Measurements from ENCODE around the gene PEDS1.
"Not testable (repeated sequence)": the region's sequence is repeated elsewhere in the genome, so short reads cannot be mapped to it uniquely, and the experiment has no call there.

Gene PEDS1

GRCh38 chr20:50111120-50111828 lies 42.2 kb downstream of the PEDS1 start:
- no peak for DNase-seq

GRCh38 chr20:50110141-50111047 lies 43.1 kb downstream of the PEDS1 start:
- no peak for DNase-seq

GRCh38 chr20:50108556-50109235 lies 44.8 kb downstream of the PEDS1 start:
- DNase-seq, result no peak

- DNase-seq, result no peak
Observed at GRCh38 chr20:50107796-50108331, 45.7 kb downstream of the PEDS1 start.

- DNase-seq, result no peak
Observed at GRCh38 chr20:50107086-50107660, 46.4 kb downstream of the PEDS1 start.

- not testable (repeated sequence) for DNase-seq
Observed at GRCh38 chr20:50106669-50107068, 46.9 kb downstream of the PEDS1 start.
